NCI-H524 (cell line): ENCODE measurements around the gene PPFIA1.
"Not testable (repeated sequence)": the region's sequence is repeated elsewhere in the genome, so short reads cannot be mapped to it uniquely, and the experiment has no call there.

ENCODE experiments used
- DNase-seq, 2 experiments: peaks; one replicate each; lab custom pipeline; 2025; lab: John Stamatoyannopoulos, UW

The PPFIA1 gene

DNA sequence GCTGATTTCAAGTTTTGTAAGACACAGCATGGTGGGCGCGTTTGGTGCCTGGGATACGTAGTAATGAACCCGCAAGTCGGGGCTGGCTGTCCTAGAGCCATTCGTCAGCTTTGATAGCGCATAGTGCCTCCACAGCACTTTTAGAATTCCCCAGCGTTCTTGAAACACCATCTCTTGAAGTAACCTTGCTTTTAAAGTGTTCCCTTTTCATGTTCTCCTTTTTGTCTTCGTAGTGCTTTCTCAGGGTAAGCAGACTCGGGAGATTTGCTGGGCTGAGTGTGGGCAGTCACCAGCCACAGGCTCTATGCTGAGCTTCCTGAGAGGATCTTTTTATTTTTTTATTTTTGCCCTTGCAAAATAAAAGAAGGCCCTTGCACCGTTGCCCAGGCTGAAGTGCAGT is 88.3 kb downstream of the PPFIA1 start:
- no peak for DNase-seq

DNA sequence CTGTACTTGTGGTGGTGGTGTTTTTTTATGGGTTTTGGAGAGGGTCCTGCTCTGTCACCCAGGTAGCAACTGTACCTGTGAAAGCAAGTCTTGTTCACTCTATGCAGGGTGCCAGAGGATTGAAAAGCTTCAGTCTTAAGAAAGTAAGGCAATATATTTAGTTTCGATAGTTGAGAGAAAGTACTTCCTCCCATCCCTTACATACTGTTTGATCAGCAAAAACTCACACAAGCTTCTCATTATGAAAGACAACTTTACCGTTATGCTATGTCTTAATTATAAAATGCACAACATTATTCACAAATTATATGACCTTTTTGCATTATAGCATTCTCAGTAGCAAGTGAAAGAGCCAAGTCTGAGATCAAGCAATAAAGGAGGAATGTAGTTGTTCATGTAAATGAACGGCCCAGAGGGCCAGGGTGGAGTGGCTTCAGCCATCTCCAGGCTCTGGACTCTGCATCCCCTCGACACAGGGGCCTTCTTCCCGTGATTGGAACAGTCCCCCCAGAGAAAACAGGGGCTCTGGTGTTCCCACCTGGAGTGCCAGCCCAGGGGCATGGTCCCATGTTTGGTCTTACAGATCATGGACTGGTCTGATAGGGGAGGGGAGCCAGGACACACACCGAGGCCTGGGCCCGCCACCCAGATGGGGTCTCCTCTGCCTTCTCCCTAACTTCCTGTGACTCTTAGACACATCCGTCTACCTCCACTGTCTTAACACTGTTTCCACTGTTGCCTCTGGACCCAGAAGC is 89.1 kb downstream of the PPFIA1 start:
- no peak for DNase-seq

GRCh38 chr11:70360211-70360610 is 89.7 kb downstream of the PPFIA1 start:
- DNase-seq = peak in 1 of 2 experiments; percentile 40

- DNase-seq = no peak
Observed at GRCh38 chr11:70364178-70364577, 93.7 kb downstream of the PPFIA1 start.

DNA sequence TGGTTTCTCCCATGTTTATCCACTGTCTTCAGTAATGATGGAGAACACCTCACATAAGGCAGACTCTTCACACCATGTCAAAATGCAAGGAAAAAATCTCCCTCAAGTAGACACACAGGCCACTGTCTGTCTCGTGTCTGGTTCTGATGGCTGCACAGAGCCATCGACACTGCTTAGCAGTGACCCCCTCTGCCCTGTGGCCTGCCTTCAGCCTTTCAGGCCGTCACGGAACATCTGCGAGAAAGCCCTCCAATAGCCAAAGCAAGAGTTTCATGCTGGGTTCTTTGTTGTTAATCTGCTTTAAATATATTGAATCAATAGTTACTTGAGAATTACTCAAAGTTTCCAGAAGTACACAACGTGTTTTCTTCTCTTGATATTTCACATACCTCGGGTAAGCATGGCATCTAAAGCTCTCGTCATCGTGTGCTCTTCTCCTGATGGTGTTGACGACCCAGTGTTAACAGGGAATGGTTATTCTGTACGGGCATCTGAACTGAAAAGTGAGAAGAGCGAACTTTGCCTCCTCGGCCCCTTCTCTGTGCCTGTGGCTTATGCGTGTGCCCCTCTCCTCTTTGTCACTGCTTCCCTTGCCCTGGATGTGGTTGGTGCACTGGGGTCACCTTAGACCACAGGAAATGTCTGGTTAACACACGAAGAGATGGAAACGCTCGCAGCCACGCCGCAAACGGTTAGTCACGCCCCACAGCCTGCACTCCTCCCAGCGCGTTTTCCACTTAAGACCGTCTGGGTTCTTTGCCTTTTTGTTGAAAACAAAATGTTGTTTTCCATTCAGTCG is 94.5 kb downstream of the PPFIA1 start:
- DNase-seq = no peak

DNA sequence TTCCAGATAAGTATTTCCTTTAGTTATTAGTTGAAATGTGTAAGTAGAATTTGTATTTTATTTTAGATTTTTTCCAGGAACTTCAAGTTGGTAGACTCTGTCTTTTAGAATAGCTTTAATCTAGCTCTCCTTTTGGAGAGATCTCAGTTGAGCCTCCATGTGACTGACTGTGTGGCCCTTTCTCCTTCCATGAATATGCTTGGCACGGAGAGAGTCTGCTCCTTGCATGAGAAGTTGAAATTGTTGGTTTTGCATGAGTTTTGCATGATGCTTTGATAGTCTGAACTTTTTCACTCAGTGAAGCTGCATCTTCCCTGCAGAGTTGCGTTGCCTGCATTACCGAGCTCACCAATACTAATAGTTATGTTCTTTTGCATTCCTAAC is 95.0 kb downstream of the PPFIA1 start:
- DNase-seq = no peak

DNA sequence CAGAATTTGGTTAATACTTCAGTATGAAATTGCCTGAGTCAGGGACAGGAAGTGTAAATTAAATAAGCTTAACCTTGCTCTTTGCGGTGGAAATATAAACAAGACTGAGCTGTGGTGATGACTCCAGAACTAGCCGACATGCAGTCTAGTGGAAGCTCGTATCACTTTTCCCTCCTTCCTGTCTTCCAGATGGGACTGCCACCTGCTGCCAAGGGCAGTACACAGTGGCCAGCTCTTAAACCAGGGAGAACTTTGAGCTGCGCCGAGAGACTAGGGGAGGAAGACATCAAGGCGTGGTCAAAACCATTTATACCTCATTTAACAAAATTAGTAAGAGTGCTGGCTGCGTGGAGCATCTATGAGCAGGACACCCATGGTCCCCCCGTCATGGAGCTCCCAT is 96.6 kb downstream of the PPFIA1 start:
- peak in 1 of 2 experiments; percentile 16 for DNase-seq

DNA sequence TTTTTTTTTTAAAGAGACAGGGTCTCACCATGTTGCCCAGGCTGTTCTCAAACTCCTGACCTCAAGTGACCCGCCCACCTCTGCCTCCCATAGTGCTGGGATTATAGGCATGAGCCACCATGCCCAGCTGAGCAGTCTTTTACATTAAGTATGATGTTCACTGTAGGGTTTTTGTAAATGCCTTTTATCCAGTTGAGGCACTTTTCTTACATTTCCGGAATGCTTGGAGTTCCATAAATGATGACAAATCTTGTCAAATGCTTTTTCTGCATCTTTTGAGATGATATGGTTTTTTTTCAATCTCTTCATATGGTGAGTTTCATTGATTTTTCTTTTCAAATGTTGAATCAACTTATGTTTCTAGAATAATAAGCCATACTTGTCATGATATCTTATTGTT is 98.5 kb downstream of the PPFIA1 start:
- DNase-seq = no peak

DNA sequence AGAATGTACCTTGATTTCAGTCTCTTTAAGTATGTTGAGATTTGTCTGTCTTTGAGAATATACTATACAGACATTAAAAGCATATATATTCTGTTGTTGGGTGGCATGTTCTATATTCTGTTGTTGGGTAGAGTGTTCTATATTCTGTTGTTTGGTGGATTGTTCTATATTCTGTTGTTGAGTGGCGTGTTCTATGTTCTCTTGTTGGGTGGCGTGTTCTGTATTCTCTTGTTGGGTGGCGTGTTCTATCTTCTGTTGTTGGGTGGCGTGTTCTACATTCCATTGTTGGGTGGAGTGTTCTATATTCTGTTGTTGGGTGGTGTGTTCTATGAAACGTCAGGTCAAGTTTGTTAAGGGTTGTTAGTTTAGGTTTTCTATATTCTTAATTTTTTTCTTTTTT is 100.8 kb downstream of the PPFIA1 start:
- DNase-seq = no peak

DNA sequence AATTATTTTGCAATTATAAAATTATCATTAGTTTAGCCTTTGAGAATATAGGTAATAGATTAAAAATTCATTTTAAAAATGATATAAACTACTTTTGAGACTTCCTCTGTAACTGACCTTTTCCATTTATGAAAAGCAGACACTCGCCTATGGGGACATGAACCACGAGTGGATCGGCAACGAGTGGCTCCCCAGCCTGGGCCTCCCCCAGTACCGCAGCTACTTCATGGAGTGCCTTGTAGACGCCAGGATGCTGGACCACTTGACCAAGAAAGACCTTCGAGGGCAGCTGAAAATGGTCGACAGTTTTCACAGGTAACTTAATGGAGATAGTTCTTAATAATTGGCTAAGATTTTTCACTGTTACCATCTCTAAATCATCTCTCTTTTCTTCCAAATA is 101.6 kb downstream of the PPFIA1 start:
- DNase-seq = no peak

GRCh38 chr11:70376621-70377020 is 106.1 kb downstream of the PPFIA1 start:
- DNase-seq = no peak

DNA sequence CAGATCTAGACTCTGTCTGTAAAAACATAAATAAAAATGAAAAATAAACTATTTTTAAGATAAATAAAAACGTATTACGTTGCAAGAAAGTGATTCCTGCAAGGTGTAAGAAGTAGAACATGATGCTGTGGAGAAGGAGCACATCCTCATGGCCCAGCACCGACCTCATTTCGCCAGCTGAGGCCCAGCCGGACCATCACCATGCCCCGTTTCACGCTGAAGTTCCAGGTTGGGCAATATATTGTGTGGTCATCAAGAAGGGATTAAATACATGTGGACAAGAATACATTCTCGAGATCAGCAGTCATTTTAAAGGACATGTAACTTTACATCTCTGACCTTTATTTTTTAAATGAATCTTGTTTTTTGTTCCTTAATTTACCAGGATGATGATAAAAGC is 107.2 kb downstream of the PPFIA1 start:
- no peak for DNase-seq

DNA sequence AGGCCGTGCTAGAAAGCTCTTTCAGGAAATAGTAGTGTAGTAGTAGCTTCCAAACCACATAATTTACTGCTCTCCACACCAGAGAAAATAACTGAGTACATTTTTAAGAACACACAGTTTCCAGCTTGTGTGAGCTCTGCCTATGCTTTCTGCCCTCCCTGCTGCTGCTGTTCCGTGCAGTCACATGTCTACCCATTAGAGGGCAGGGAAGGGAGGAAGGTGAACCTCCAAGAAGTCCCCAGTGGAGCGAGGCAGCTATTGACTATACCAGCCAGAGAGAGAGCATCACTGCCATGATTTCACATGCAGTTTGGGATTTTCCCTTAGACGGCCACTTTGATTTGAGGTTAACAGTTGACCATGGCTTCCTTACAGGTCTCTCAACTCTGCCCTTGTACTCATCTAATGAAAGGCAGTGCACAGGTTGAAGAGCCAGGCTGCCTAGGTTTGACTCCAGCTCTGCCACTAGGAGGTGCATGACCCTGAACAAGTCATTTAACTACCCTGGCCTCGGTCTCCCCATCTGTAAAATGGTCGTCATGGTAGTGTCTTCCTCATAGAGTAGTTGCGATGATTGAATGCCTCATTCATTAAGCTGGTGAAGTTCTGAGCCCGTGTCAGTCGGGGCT is 108.1 kb downstream of the PPFIA1 start:
- DNase-seq = no peak

DNA sequence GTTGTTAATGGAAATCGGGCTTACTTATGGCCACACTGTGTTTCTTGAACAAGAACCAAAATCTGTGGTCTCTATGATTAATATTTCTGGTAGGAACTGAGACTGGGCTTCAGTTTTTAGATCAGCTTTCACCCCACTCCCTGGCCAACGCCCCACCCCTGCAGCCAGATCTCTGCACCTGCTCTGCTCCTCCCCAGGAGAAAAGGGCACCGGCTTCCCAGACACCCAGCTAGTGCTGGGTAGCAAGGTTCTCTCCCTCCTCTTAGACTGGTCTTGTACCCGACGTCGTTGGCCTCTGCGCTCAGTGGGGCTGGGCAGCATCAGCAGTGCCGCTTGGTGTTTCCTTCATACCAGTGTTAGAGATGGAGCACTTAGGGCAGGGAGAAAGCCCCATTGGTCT is 110.9 kb downstream of the PPFIA1 start:
- no peak for DNase-seq

GRCh38 chr11:70381872-70382861 is 111.7 kb downstream of the PPFIA1 start:
- DNase-seq = no peak

GRCh38 chr11:70383664-70384565 is 113.4 kb downstream of the PPFIA1 start:
- no peak for DNase-seq

- no peak for DNase-seq
Observed at GRCh38 chr11:70384566-70385152, 114.2 kb downstream of the PPFIA1 start.

DNA sequence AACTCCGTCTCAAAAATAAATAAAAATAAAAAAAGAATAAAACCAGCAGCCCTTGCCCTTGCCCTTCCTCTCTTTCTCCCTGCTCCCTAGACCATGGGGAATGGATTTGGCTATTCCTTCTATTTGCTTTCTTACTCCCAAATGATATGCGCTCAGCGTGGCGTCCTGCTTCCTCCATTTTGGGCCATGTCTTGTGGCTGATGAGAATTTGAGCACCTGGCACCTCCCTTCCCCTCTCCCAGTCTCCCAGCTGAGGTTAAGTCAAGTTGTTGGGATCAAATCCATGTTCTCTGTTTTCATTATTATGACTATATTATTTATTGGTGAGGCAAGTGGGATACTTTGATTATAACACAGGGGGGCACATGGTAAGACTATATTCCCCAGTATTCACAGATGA is 117.1 kb downstream of the PPFIA1 start:
- DNase-seq = no peak

DNA sequence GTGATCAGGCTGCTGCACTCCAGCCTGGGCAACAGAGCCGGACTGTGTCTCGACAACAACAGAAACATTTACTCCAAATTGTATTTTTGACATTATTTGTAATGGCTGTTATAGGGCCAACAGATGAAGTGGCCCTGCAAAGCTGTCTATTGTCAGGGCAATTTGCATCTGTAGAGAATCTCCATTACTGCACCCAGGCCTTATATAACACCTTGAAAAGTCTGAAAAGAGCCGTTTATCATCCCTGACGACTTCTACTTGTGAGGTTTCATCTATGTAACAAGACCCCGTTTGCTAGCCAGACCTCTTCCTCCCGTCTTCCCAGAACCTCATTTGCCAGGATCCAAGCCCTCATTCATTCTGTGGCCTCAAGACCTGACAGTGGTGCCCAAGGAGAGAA is 118.7 kb downstream of the PPFIA1 start:
- DNase-seq = no peak

DNA sequence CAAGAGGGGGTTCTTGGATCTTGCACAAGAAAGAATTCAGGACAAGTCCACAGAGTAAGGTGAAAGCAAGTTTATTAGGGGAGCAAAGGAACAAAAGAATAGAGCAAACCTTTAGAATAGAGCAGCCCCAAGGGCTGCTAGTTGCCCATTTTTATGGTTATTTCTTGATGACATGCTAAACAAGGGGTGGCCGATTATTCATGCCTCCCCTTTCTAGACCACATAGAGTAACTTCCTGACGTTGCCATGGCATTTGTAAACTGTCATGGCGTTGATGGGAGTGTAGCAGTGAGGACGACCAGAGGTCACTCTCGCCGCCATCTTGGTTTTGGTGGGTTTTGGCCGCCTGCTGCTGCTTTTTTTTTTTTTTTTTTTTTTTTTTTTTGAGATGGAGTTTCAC is 120.4 kb downstream of the PPFIA1 start:
- not testable (repeated sequence) for DNase-seq
